ENCODE data around the gene CRB2. TPM values are rescaled to one million over a fixed set of nuclear protein-coding genes. Genes with fewer than 3 reads are reported as not detected.

Gene CRB2
- total and polyA plus RNA-seq, 11 donors = 0.05 to 10.1 (median 0.10) TPM; not detected in 8

DNA sequence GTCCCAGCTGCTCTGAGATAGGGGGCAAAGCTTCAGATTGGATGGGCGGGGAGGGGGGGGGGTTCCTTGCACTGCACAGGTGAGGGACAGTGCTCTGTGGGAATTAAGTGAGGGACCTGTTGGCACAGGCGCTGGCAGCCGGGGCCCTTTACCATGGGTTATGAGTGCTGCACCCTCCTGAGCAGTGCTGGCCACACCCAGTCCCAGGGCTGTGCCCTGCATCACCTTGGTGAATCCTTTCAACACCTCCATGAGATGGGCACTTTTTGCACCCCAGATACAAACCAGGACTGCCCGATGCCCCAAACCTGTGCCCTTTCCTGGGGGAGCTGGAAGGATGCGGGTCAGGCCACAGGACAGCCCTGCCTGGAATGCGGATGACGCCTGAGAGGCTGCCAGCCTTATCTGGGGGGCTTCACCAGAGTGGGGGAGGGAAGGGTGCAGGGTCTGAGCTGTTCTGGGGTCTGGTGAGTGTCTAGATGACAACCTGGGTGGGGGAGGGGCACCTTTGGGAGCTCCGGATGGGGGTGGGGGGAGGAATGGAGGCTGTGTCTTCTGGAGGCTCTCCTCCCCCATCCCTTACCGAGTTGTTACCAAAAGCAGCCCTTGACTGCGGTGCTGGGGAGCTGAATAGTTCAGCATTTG is 5.2 kb downstream of the CRB2 start:
- Histone ChIP-seq H3K36me3 (no peaks in the 10 kb centered on the region), H3K4me3 (no peak overlapping the region), H3K27ac (no peak overlapping the region), H3K27me3 (peaks cover 0 to 17% (median 0%) of the 10 kb centered on the region in 9 donors), H3K9me3 (no peaks in the 10 kb centered on the region), H3K4me1 (no peaks in the 10 kb centered on the region)
- WGBS, 4 donors = 32 to 48% (median 38%) methylated on average over 3 to 10 of the region's 10 CpGs
- intact Hi-C loops (cut with DNase I) = no loop called here
- ATAC-seq = no peak
- no peak for TF ChIP-seq POLR2A (IDR thresholded peaks at IDR 0.05)
- TF ChIP-seq, protein P1, sequence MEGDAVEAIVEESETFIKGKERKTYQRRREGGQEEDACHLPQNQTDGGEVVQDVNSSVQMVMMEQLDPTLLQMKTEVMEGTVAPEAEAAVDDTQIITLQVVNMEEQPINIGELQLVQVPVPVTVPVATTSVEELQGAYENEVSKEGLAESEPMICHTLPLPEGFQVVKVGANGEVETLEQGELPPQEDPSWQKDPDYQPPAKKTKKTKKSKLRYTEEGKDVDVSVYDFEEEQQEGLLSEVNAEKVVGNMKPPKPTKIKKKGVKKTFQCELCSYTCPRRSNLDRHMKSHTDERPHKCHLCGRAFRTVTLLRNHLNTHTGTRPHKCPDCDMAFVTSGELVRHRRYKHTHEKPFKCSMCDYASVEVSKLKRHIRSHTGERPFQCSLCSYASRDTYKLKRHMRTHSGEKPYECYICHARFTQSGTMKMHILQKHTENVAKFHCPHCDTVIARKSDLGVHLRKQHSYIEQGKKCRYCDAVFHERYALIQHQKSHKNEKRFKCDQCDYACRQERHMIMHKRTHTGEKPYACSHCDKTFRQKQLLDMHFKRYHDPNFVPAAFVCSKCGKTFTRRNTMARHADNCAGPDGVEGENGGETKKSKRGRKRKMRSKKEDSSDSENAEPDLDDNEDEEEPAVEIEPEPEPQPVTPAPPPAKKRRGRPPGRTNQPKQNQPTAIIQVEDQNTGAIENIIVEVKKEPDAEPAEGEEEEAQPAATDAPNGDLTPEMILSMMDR (IDR thresholded peaks at IDR 0.05) = no peak
- no peak for DNase-seq

DNA sequence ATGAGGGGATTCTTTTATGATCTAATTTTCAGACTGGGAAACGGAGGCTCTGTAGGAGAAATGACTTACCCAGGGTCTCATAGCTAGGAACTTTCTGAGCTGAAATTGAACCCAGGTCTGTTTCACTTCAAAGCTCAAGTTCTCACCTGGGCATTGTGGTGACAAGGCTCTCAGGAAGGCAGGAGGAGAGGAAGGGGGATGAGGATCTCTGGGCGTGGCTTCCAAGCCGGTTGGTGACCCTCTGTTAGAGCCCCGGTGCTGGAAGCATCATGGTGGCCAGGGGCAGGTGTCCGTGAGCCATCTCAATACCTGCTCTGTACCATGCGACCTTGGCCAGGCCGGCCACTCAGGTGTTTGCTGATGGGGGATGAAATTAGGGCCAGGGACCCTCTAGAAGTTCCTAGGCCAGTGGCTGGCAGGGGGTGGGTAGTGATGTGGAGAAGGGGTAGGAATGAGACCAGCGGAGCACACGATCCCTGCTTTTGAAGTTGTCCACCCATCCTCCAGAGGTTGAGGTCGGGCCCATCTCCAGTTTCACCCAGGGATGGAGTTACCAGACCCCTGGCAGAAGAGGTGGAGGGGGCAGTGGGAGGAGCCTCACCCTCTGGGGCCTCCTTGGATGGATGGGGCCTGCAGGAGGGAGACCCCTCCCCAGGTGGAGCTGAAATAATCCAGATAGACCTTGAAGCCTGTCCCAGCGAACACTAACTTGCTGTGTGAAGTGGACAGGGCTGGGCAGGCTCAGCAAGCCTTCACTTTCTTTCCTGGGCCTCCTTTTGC is 5.9 kb downstream of the CRB2 start:
- Histone ChIP-seq H3K27ac (no peak overlapping the region), H3K4me3 (no peak overlapping the region), H3K4me1 (no peaks in the 10 kb centered on the region), H3K27me3 (peaks cover 0 to 18% (median 0%) of the 10 kb centered on the region in 9 donors), H3K36me3 (no peaks in the 10 kb centered on the region), H3K9me3 (no peaks in the 10 kb centered on the region)
- ATAC-seq (no peak), DNase-seq (no peak)
- 51 to 69% (median 63%) methylated on average over 9 to 11 of the region's 11 CpGs for WGBS, 4 donors
- no peak for TF ChIP-seq POLR2A (IDR thresholded peaks at IDR 0.05)
- intact Hi-C loops (cut with DNase I) = no loop called here

GRCh38 chr9:123362856-123363255 is 6.9 kb downstream of the CRB2 start:
- intact Hi-C loops (cut with DNase I) = no loop called here
- WGBS, 4 donors = 91 to 98% (median 96%) methylated on average over 7 to 23 of the region's 23 CpGs
- Histone ChIP-seq H3K27me3 (peaks cover 0 to 21% (median 0%) of the 10 kb centered on the region in 9 donors), H3K36me3 (no peaks in the 10 kb centered on the region), H3K9me3 (no peaks in the 10 kb centered on the region), H3K4me3 (no peak overlapping the region), H3K4me1 (peaks cover 0 to 2% (median 0%) of the 10 kb centered on the region in 12 donors), H3K27ac (no peak overlapping the region)
- TF ChIP-seq POLR2A (IDR thresholded peaks at IDR 0.05) = no peak
- TF ChIP-seq, protein P1 (IDR thresholded peaks at IDR 0.05) = no peak
- ATAC-seq (no peak), DNase-seq (no peak)

DNA sequence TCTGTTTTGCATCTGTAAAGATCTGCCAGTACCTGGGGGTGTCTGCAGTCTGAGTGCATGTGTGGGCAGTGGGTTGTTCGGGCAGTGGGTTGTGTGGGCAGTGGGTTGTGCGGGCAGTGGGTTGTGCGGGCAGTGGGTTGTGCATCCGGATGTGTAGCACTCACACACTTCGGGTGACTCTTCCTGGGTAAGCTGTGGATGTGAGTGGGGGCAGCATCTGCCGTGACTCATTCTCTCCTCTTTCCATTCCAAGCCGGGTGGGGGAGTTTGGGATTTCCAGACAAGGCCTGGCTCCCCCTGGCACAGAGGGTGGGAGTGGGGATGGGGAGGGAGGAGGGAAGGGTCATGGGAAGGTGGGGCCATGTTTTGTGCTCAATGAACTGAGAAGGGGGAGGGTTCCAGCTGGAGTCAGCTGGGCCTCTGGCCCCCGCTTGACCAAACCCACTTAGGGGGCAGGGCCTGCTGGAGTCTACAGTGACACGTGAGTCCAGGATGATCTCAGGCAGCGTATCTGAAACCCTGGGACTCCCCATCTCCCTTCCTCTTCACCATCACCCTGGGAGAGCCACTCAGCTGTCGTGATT is 8.3 kb downstream of the CRB2 start:
- peaks cover 0 to 8% (median 0%) of the 10 kb centered on the region in 12 donors for H3K4me1 ChIP-seq
- H3K4me3 ChIP-seq = no peak overlapping the region
- H3K27ac ChIP-seq = no peak overlapping the region
- WGBS, 4 donors = 61 to 74% (median 68%) methylated on average over 11 of the region's 11 CpGs
- no peaks in the 10 kb centered on the region for H3K36me3 ChIP-seq
- no peaks in the 10 kb centered on the region for H3K9me3 ChIP-seq
- intact Hi-C loops (cut with DNase I) = no loop called here
- TF ChIP-seq, protein P1 (IDR thresholded peaks at IDR 0.05) = no peak
- no peak for TF ChIP-seq POLR2A (IDR thresholded peaks at IDR 0.05)
- DNase-seq (no peak), ATAC-seq (peak in 3 of 4 donors; percentile 20 to 35 (median 30))
- peaks cover 0 to 28% (median 0%) of the 10 kb centered on the region in 9 donors for H3K27me3 ChIP-seq

Data from heart left ventricle (tissue), 16 donors.